AG09309 (cell line): ENCODE measurements around the gene FRMD4A.
A peak's percentile ranks its signal among the peaks of the same experiment; 100 is the strongest.
"Not testable (repeated sequence)": the region's sequence is repeated elsewhere in the genome, so short reads cannot be mapped to it uniquely, and the experiment has no call there.

Experiments
- DNase-seq: peaks from one replicate; pipeline ENCODE4 v3.0.0-alpha.2; 2010; ENCODE audit warnings: low read depth
- H3K4me3 ChIP-seq: 2 replicates; pipeline ENCODE4 v1.5.1; 2011; ENCODE audit warnings: mild to moderate bottlenecking, low read depth, low read length, moderate library complexity; ENCODE audit not compliant: control insufficient read depth
- CTCF ChIP-seq: IDR thresholded peaks from 2 replicates; pipeline ENCODE4 v1.5.1; 2011; ENCODE audit warnings: mild to moderate bottlenecking, low read depth, low read length, inconsistent platforms; ENCODE audit not compliant: insufficient read depth, control insufficient read depth; ENCODE audit errors: missing control alignments

The FRMD4A gene

DNA sequence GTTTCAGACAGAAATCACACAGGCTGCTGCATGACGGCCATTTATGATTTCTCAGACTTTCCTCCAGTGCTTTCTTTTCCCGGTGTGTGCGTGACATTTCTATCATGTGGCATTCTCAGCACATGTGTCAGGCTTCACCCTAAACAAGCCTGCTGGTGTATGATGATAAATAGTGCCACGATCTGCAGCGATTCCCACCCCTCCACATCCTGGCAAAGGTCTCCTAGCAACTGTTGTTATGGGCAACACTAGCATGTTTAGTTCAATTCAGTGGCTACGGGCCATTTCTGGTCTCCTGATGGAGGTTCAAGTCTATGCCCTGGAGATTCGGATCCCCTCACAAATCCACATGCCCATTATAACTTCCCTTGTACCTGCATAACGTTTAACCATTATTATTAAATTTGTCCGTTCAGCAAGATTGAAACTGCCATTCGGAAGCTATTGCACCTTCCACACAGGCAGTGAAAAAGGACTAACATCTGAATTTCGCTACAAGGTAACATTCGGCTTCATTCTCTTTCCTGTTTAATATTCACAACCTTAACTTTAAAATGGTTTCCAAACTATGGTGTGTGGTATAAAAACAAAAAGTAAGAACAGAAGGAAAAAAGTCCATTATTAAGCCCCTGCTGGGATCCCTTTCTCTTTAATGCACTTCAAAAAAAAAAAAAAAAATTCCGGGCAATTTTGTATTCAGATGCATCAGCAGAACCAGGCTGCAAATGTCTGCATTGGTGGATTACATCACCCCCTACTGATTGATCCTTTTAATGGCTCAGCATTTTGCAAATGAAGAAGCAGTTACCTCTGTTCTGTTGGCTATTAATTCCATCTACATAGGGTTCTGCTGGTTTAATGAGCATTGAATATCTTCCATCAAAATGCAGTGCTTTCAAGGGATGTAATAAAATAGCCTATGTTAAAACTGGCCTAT, 90.2 kb downstream of the FRMD4A start:
- TF ChIP-seq CTCF, result peak; percentile 2
- no peak for DNase-seq
- H3K4me3 ChIP-seq, result no peak overlapping the region

DNA sequence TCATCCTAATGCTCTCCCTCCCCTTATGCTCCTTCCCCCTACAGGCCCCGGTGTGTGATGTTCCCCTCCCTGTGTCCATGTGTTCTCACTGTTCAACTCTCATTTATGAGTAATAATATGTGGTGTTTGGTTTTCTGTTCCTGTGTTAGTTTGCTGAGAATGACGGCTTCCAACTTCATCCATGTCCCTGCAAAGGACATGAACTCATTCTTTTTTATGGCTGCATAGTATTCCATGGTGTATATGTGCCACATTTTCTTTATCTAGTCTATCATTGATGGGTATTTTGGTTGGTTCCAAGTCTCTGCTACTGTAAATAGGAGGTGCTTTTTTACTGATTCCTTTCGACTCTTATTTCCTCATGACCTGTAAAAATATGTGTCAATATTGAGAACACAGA, 92.1 kb downstream of the FRMD4A start:
- not testable (repeated sequence) for DNase-seq

DNA sequence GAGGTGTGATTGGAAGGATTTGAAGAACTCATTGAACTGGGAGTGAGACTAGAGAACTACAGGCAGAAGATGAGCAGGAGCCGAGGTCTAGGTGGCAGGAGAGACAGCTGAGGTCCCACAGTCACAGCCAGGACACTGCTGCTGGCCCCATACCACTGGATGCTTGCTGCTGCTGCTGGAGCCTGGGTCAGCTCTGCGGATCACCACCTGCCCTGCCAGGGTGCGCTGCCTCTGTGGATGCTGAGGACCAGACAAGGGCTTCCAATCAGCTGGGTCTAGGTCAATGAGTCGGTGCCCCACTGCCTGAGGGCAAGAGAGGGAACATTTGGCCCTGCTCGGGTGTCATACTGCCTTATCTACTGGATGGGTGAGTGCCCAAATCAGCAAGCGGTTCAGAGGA, 94.4 kb downstream of the FRMD4A start:
- no peak overlapping the region for H3K4me3 ChIP-seq
- no peak for DNase-seq
- TF ChIP-seq CTCF, result no peak

More for the DNA sequence above, 92.1 kb downstream of the FRMD4A start:
- not testable (repeated sequence) for H3K4me3 ChIP-seq

- no peak for TF ChIP-seq CTCF
- no peak for DNase-seq
Measured at GRCh38 chr10:14235566-14236195, 95.0 kb downstream of the FRMD4A start.

DNA sequence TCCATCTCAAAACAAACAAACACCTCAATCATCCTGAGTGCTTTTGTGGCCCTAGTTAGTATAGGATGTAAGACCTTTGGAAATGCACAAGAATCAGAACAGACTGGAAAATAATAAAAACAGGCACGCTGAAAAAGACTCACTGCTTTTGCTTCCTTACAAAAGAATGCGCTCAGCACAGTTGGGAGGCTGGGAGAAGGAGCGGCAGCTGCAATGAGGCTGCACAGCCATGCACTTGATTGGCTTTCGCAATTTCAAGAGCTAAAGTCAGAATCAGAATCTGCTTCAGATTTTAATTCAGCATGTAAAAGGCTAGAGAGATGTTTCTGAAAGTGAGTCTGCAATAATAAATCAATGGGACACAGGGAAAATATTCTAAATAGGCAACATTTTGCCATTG, 97.2 kb downstream of the FRMD4A start:
- no peak for TF ChIP-seq CTCF

More at GRCh38 chr10:14235566-14236195, 95.0 kb downstream of the FRMD4A start:
- H3K4me3 ChIP-seq, result no peak overlapping the region

DNA sequence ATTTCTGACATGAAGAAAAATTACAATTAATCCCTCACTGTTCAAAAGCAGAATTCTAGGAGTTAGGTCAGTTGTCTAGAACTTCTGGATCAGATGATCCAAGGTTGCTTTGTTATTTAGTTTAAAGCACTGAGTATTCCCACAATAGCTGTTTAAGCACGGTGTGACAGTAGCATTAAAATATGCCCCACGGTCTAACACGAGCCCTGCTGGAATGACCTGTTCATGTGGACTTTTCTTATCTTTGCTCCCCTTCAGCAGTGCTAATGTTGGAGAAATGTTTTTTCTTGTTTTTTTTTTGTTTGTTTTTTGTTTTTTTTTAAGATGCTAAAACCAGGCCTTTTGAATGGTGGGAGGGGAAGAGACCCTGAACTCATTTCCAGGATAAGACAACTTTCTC, 101.9 kb downstream of the FRMD4A start:
- DNase-seq, result not testable (repeated sequence)

More for the DNA sequence above, 97.2 kb downstream of the FRMD4A start:
- DNase-seq, result no peak
- no peak overlapping the region for H3K4me3 ChIP-seq

GRCh38 chr10:14225379-14225778, 105.3 kb downstream of the FRMD4A start:
- H3K4me3 ChIP-seq, result no peak overlapping the region
- DNase-seq, result no peak
- TF ChIP-seq CTCF, result no peak

More for the DNA sequence above, 101.9 kb downstream of the FRMD4A start:
- not testable (repeated sequence) for H3K4me3 ChIP-seq
